H1 (cell line): ENCODE results near the gene SIRT7. TPM values are rescaled to one million over a fixed set of nuclear protein-coding genes. Genes with fewer than 3 reads are reported as not detected.

Experiments used
- CTCF ChIA-PET: fragments of 300-600 bp; sonication (Branson Sonifier 250); formaldehyde crosslinking; loops from one replicate; lab custom pipeline; 2021; ENCODE audit not compliant: partially characterized antibody; lab: Charles Lee
- POLR2A ChIA-PET: fragments of 300-600 bp; sonication (Branson Sonifier 250); formaldehyde crosslinking; loops from one replicate; lab custom pipeline; 2021; ENCODE audit warnings: inconsistent platforms; ENCODE audit not compliant: partially characterized antibody; lab: Charles Lee
- DNase-seq, 2 experiments: peaks; one replicate each; pipeline versions ENCODE4 v3.0.0 to v3.0.0-alpha.2; 2010 to 2022; ENCODE audit warnings: low spot score in 2 of 2, low read depth in 1 of 2, mixed read lengths in 1 of 2
- FAIRE-seq: peaks from 2 replicates; lab custom pipeline; 2011; peaks lifted over from hg19 to GRCh38; lab: Jason Lieb, UNC
- H2AFZ ChIP-seq: 2 replicates; pipeline ENCODE4 v1.8.1; 2012; ENCODE audit warnings: low read length, inconsistent platforms
- H2AK5ac ChIP-seq: 2 replicates; pipeline ENCODE4 v1.6.1; 2013; ENCODE audit warnings: low read depth, low read length
- H2BK120ac ChIP-seq: replicated peaks from 2 replicates; pipeline ENCODE3; 2013; ENCODE audit warnings: low read depth, low read length, inconsistent platforms
- H2BK12ac ChIP-seq: 2 replicates; pipeline ENCODE4 v1.6.1; 2013; ENCODE audit warnings: low read depth, low read length
- H2BK15ac ChIP-seq: 2 replicates; pipeline ENCODE4 v1.6.1; 2013; ENCODE audit warnings: low read length
- H2BK20ac ChIP-seq: 2 replicates; pipeline ENCODE4 v1.6.1; 2013; ENCODE audit warnings: low read length
- H2BK5ac ChIP-seq: 2 replicates; pipeline ENCODE4 v1.6.1; 2013; ENCODE audit warnings: low read depth, low read length
- H3K14ac ChIP-seq: 2 replicates; pipeline ENCODE4 v1.6.1; 2013; ENCODE audit warnings: inconsistent platforms; ENCODE audit not compliant: insufficient read length
- H3K18ac ChIP-seq: 2 replicates; pipeline ENCODE4 v1.6.1; 2013; ENCODE audit warnings: low read length; ENCODE audit errors: extremely low read depth
- H3K23ac ChIP-seq: 2 replicates; pipeline ENCODE4 v1.6.1; 2013; ENCODE audit warnings: inconsistent platforms; ENCODE audit not compliant: insufficient read length
- H3K23me2 ChIP-seq: 2 replicates; pipeline ENCODE4 v1.6.1; 2013; ENCODE audit warnings: low read depth, low read length
- H3K27ac ChIP-seq: 2 replicates; pipeline ENCODE4 v1.6.1; 2011; ENCODE audit warnings: low read depth, low read length, inconsistent platforms
- H3K27me3 ChIP-seq, 4 experiments: replicated peaks in 1 of 4; 1 replicate in 1 of 4; 2 replicates in 3 of 4; pipeline versions ENCODE4 v1.6.1 to v1.8.1; 2011 to 2013; ENCODE audit warnings: low read length in 3 of 4, mild to moderate bottlenecking in 3 of 4, inconsistent platforms in 2 of 4, mixed read lengths in 2 of 4, moderate library complexity in 1 of 4; ENCODE audit not compliant: control insufficient read depth in 3 of 4, insufficient read depth in 3 of 4; ENCODE audit errors: extremely low read depth in 1 of 4
- H3K36me3 ChIP-seq, 4 experiments: 2 replicates each; pipeline versions ENCODE4 v1.6.1 to v1.8.1; 2011 to 2013; ENCODE audit warnings: mild to moderate bottlenecking in 4 of 4, low read length in 3 of 4, moderate library complexity in 2 of 4, control low read depth in 1 of 4, inconsistent platforms in 1 of 4; ENCODE audit not compliant: insufficient read depth in 4 of 4, control insufficient read depth in 2 of 4
- H3K4ac ChIP-seq: replicated peaks from 2 replicates; pipeline ENCODE3; 2013; ENCODE audit warnings: low read length, low read depth, mixed read lengths, inconsistent platforms; ENCODE audit not compliant: insufficient read length
- H3K4me1 ChIP-seq, 4 experiments: replicated peaks in 1 of 4; 1 replicate in 1 of 4; 2 replicates in 3 of 4; pipeline versions ENCODE4 v1.6.1 to v1.8.1; 2011 to 2013; ENCODE audit warnings: low read length in 3 of 4, inconsistent platforms in 2 of 4, mixed read lengths in 1 of 4; ENCODE audit not compliant: insufficient read depth in 4 of 4, control insufficient read depth in 3 of 4
- H3K4me2 ChIP-seq, 2 experiments: 2 replicates each; pipeline versions ENCODE4 v1.6.1 to v1.8.1; 2011 to 2013; ENCODE audit warnings: low read depth in 2 of 2, low read length in 2 of 2, control low read depth in 1 of 2, inconsistent platforms in 1 of 2, mild to moderate bottlenecking in 1 of 2; ENCODE audit not compliant: insufficient read depth in 1 of 2
- H3K4me3 ChIP-seq, 4 experiments: fragments of 200-600, 300-600 bp in 1 of 4; sonication (generic), shearing (Covaris generic), sonication (Bioruptor Twin) in 1 of 4; 2 replicates each; pipeline versions ENCODE4 v1.5.1 to v1.8.1; 2011 to 2016; ENCODE audit warnings: low read length in 4 of 4, low read depth in 3 of 4, control low read depth in 2 of 4, inconsistent platforms in 2 of 4, mild to moderate bottlenecking in 2 of 4, mixed read lengths in 1 of 4, moderate library complexity in 1 of 4; ENCODE audit not compliant: insufficient read depth in 2 of 4; ENCODE audit errors: extremely low read depth in 1 of 4
- H3K56ac ChIP-seq: replicated peaks from 2 replicates; pipeline ENCODE3; 2013; ENCODE audit warnings: low read depth, mild to moderate bottlenecking, mixed read lengths, low read length, inconsistent platforms; ENCODE audit not compliant: insufficient read length
- H3K79me1 ChIP-seq: 2 replicates; pipeline ENCODE4 v1.6.1; 2013; ENCODE audit warnings: low read depth, low read length, control low read depth
- H3K79me2 ChIP-seq, 2 experiments: 2 replicates each; pipeline versions ENCODE4 v1.6.1 to v1.8.1; 2012 to 2013; ENCODE audit warnings: low read length in 2 of 2, mild to moderate bottlenecking in 2 of 2, inconsistent platforms in 1 of 2; ENCODE audit not compliant: insufficient read depth in 2 of 2, control insufficient read depth in 1 of 2
- H3K9ac ChIP-seq, 4 experiments: replicated peaks in 1 of 4; 1 replicate in 1 of 4; 2 replicates in 3 of 4; pipeline versions ENCODE4 v1.6.1 to v1.8.1; 2011 to 2013; ENCODE audit warnings: low read depth in 3 of 4, low read length in 3 of 4, control low read depth in 2 of 4, mild to moderate bottlenecking in 2 of 4, moderate library complexity in 2 of 4, inconsistent platforms in 1 of 4; ENCODE audit errors: extremely low read depth in 1 of 4
- H3K9me3 ChIP-seq, 2 experiments: 2 replicates each; pipeline versions ENCODE4 v1.6.1 to v1.8.1; 2012 to 2013; ENCODE audit warnings: mild to moderate bottlenecking in 2 of 2, moderate library complexity in 2 of 2, control low read depth in 1 of 2, inconsistent platforms in 1 of 2, low read depth in 1 of 2, low read length in 1 of 2, mixed read lengths in 1 of 2; ENCODE audit not compliant: insufficient read depth in 2 of 2
- H4K20me1 ChIP-seq, 2 experiments: replicated peaks in 1 of 2; 2 replicates each; pipeline versions ENCODE3 to v1.8.1; 2011 to 2013; ENCODE audit warnings: inconsistent platforms in 2 of 2, low read length in 2 of 2, mild to moderate bottlenecking in 1 of 2; ENCODE audit not compliant: insufficient read depth in 2 of 2, control insufficient read depth in 1 of 2
- H4K5ac ChIP-seq: 2 replicates; pipeline ENCODE4 v1.6.1; 2013; ENCODE audit warnings: low read length, low read depth, mixed read lengths, inconsistent platforms; ENCODE audit not compliant: insufficient read length
- H4K8ac ChIP-seq: 2 replicates; pipeline ENCODE4 v1.8.0; 2013; ENCODE audit warnings: mild to moderate bottlenecking, moderate library complexity, low read length, inconsistent platforms; ENCODE audit not compliant: insufficient read depth; ENCODE audit errors: extremely low read depth
- H4K91ac ChIP-seq: replicated peaks from 2 replicates; pipeline ENCODE3; 2013; ENCODE audit warnings: low read length, mixed read lengths, inconsistent platforms; ENCODE audit not compliant: insufficient read length
- SAP30 ChIP-seq: fragments of 300-600 bp; sonication (generic); IDR thresholded peaks from 2 replicates; pipeline ENCODE4 v1.7.1; 2012; ENCODE audit warnings: low read length, moderate library complexity, mild to moderate bottlenecking, inconsistent platforms; ENCODE audit not compliant: insufficient read depth, insufficient replicate concordance
- TAF7 ChIP-seq: optimal IDR thresholded peaks from 2 replicates; pipeline ENCODE3; 2011; ENCODE audit warnings: low read depth, mild to moderate bottlenecking, inconsistent platforms, low read length, moderate library complexity, borderline replicate concordance
- YY1 ChIP-seq: IDR thresholded peaks from 2 replicates; pipeline ENCODE4 v1.6.1; 2011; ENCODE audit warnings: low read depth, mild to moderate bottlenecking, low read length
- WGBS, 2 experiments: shearing (Covaris generic) in 1 of 2; methylation state at CpG; one replicate each; pipeline versions ENCODE4 v1.1.6 to v1.1.7; 2013 to 2015; ENCODE audit warnings: low lambda C conversion rate in 2 of 2, mixed read lengths in 2 of 2, inconsistent platforms in 1 of 2, low coverage in 1 of 2, missing lambda C conversion rate in 1 of 2; ENCODE audit not compliant: insufficient replicate concordance in 2 of 2, insufficient coverage in 1 of 2, insufficient read length in 1 of 2; ENCODE audit errors: extremely low coverage in 1 of 2, missing lambda C conversion rate in 1 of 2; 5-methylcytosine and 5-hydroxymethylcytosine counted together
- polyA plus RNA-seq, 7 experiments: library from polyadenylated mRNA; depleted of rRNA in 3 of 7; stranded (reverse) in 5 of 7; unstranded in 2 of 7; fragments of >200 nt in 5 of 7; fragments of 200-250 nt in 2 of 7; gene quantifications; 1 replicate in 5 of 7; 2 replicates in 1 of 7; 4 replicates in 1 of 7; pipeline versions ENCODE4 v1.2.1 to v1.2.3, GENCODE V29; 2011 to 2013; ENCODE audit warnings: missing spikeins in 2 of 7, mixed read lengths in 2 of 7
- total RNA-seq: library from RNA; stranded (reverse); fragmentation: NEBNext Ultra II Directional; extraction: Animal tissue kit (Norgen Biotek cat#: 25700); gene quantifications from 2 replicates; pipeline ENCODE4 v1.2.1, GENCODE V29; 2021

The SIRT7 gene
- total and polyA plus RNA-seq, 2 of the 8 experiments (the other 6 are each of a cell fraction or from before 2014, with no cell fraction given): 5.8 to 16.6 TPM

DNA sequence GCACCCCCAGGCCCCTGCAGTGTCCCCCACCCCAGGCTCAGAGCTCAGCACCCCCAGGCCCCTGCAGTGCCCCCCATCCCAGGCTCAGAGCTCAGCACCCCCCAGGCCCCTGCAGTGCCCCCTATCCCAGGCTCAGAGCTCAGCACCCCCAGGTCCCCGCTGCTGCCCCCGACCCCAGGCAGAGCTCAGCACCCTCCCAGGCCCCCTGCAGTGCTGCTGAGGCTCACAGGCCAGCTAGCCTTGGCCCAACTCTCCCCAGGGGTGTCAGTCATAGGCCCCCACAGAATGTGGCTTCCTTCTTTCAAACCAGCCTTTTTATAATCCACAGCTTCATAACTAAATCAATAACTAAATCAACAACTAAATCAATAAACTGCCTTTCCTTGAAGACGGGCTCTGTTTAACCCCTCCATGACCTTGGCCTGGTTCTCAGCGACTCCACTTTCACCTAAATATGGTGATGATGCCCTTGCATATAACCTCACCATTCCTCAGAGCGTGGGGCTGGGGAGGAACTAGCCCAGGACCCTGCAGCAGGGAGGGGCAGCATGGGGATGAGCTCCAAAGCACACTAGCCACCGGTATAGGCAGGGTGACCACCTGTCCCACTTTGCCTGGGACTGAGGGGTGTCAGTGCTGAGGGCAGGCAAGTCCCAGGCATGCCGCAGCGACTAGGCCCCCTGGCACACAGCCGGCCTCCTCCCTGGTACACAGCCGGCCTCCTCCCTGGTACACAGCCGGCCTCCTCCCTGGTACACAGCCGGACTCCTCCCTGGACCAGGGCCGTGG, 38.0 kb upstream of the SIRT7 start:
- Histone ChIP-seq H3K14ac (no peak overlapping the region), H2BK20ac (no peak overlapping the region), H4K5ac (no peak overlapping the region), H4K91ac (no peak overlapping the region), H3K23ac (no peak overlapping the region), H2AK5ac (no peak overlapping the region), H2BK120ac (no peak overlapping the region), H3K27ac (no peak overlapping the region), H3K27me3 (peaks cover 33 to 49% (median 33%) of the 10 kb centered on the region in 4 experiments), H3K23me2 (peaks cover 4% of the 10 kb centered on the region; the same call in 1 of the 2 replicates), H3K9ac (no peak overlapping the region), H3K56ac (no peak overlapping the region), H3K4me1 (peaks cover 0 to 6% (median 1%) of the 10 kb centered on the region in 4 experiments; a peak in 3 of 7 replicates), H3K79me2 (no peaks in the 10 kb centered on the region), H3K18ac (no peak overlapping the region), H4K20me1 (no peaks in the 10 kb centered on the region), H2BK15ac (no peak overlapping the region), H4K8ac (no peak overlapping the region; the same call in none of the 2 replicates), H3K36me3 (peaks cover 0 to 13% (median 0%) of the 10 kb centered on the region in 4 experiments; a peak in 1 of 8 replicates), H2AFZ (no peak overlapping the region), H3K9me3 (no peaks in the 10 kb centered on the region), H3K79me1 (no peaks in the 10 kb centered on the region), H2BK12ac (no peak overlapping the region), H2BK5ac (no peak overlapping the region), H3K4ac (no peak overlapping the region), H3K4me3 (no peak overlapping the region), H3K4me2 (no peak overlapping the region)
- no peak for DNase-seq
- no peak for FAIRE-seq
- WGBS, 2 experiments: 84% methylated on average over 13 of the region's 13 CpGs; no CpG with 5 or more reads in 1 of the 2 experiments
- CTCF ChIA-PET: interaction anchor here (0.7 to 1.6 kb wide), 6 partner anchors 18 to 86 kb away, joined by 3 to 7 read pairs (median 4); partner anchors contain the start of gene PYCR1
- POLR2A ChIA-PET: interaction anchor here (0.6 to 2.8 kb wide), 6 partner anchors 11 to 90 kb away, joined by 3 to 10 read pairs (median 3); partner anchors contain the start of gene PYCR1
- TF ChIP-seq YY1: no peak
- TF ChIP-seq TAF7: no peak
- no peak for TF ChIP-seq SAP30
